AG10803 (cell line): ENCODE results near the gene SH2B2.

Experiments
- DNase-seq: peaks from one replicate; pipeline ENCODE4 v3.0.0; 2010; ENCODE audit warnings: low read depth
- H3K4me3 ChIP-seq: 2 replicates; pipeline ENCODE4 v1.5.1; 2011; ENCODE audit warnings: mild to moderate bottlenecking, low read length, control low read depth
- TF ChIP-seq, protein P1 (sequence below): conservative IDR thresholded peaks from 2 replicates; pipeline ENCODE4 v1.5.1; 2011; ENCODE audit warnings: mild to moderate bottlenecking, low read length, control low read depth, inconsistent platforms

Gene SH2B2

DNA sequence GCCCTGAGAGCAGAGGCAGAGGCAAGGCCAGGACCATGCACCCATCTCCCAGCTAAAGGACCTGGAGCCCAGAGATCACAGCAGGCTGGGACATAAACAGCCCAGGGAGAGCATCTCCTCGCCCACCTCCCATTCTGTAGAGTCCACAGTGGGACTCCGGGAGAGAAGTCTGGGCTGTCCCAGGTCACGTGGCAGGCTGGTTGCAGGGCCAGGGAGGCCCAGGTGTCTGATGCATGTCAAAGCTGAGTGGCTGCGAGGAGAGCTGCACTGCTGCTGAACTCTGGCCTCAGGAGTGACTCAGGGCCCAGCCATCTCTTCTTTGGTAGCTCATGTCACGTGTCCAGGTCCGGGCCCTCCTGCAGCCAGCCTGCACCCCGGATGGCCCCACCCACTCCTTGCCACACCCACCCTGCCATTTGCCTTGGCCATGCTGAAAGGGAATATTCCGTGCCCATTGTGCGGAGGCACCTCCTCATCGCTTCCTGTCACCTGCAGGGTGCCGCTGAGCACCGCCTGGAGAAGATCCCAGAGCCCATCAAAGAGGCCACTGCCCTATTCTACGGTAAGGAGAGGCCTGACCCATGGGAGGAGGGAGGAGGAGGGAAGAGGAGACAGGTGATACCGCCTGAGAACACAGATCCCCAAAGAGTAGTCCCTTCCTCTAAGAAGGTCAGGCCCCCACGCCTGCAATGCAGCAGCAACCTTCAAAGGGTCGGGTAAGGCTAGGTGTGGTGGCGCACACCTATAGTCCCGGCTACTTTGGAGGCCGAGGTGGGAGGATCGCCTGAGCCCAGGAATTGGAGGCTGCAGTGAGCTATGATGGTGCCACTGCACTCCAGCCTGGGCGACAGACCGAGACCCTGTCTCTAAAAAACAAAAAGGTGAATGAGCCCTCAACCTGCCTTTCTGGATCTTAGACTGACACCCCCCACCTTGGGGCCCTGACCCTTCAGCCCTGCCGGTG lies 12.6 kb upstream of the SH2B2 start:
- H3K4me3 ChIP-seq, result no peak overlapping the region
- TF ChIP-seq, protein P1, sequence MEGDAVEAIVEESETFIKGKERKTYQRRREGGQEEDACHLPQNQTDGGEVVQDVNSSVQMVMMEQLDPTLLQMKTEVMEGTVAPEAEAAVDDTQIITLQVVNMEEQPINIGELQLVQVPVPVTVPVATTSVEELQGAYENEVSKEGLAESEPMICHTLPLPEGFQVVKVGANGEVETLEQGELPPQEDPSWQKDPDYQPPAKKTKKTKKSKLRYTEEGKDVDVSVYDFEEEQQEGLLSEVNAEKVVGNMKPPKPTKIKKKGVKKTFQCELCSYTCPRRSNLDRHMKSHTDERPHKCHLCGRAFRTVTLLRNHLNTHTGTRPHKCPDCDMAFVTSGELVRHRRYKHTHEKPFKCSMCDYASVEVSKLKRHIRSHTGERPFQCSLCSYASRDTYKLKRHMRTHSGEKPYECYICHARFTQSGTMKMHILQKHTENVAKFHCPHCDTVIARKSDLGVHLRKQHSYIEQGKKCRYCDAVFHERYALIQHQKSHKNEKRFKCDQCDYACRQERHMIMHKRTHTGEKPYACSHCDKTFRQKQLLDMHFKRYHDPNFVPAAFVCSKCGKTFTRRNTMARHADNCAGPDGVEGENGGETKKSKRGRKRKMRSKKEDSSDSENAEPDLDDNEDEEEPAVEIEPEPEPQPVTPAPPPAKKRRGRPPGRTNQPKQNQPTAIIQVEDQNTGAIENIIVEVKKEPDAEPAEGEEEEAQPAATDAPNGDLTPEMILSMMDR, result no peak

DNA sequence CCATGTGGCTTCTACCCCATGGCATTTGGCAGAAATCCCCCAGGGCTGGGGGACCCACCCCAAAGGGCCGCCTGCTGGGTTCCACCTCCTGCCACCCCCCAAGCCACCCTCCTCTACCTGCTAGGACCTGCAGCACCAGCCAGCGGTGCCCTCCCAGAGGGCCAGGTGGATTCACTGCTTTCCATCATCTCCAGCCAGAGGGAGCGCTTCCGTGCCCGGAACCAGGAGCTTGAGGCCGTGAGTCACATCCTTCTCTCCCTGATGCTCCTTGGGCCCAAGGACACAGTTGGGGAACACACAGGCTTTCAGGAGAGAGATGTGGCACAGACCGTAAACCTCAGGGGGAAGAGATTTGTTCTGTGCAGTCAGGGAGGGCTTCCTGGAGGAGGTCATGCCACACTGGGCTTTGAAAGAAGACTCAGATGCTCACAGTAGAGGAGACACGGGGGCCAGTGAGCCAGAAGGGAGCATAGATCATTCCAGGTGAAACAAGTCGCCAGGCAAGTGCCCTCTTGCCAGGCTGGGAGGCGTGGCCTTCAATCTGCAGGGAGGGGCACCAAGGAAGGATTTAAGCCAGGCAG lies 11.5 kb upstream of the SH2B2 start:
- no peak for DNase-seq
- H3K4me3 ChIP-seq, result no peak overlapping the region
- TF ChIP-seq, protein P1, result no peak

More for the DNA sequence above, 12.6 kb upstream of the SH2B2 start:
- peak; percentile 53 for DNase-seq

DNA sequence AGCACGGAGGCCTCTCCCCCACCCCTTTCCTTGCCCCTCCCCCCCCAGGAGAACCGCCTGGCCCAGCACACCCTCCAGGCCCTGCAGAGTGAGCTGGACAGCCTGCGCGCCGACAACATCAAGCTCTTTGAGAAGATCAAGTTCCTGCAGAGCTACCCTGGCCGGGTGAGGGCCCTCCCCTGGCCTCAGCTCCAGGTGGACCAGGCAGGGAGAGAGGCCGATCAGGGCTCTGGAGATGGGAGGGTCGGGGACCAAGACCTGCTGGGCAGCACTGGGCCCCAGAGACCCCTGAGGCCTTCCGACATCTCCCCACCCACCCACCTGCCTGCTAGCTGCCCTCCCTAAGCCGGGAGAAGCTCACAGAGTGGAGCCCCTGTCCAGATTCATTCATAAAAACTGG lies 8.8 kb upstream of the SH2B2 start:
- TF ChIP-seq, protein P1, result no peak
- no peak overlapping the region for H3K4me3 ChIP-seq
- DNase-seq, result no peak

DNA sequence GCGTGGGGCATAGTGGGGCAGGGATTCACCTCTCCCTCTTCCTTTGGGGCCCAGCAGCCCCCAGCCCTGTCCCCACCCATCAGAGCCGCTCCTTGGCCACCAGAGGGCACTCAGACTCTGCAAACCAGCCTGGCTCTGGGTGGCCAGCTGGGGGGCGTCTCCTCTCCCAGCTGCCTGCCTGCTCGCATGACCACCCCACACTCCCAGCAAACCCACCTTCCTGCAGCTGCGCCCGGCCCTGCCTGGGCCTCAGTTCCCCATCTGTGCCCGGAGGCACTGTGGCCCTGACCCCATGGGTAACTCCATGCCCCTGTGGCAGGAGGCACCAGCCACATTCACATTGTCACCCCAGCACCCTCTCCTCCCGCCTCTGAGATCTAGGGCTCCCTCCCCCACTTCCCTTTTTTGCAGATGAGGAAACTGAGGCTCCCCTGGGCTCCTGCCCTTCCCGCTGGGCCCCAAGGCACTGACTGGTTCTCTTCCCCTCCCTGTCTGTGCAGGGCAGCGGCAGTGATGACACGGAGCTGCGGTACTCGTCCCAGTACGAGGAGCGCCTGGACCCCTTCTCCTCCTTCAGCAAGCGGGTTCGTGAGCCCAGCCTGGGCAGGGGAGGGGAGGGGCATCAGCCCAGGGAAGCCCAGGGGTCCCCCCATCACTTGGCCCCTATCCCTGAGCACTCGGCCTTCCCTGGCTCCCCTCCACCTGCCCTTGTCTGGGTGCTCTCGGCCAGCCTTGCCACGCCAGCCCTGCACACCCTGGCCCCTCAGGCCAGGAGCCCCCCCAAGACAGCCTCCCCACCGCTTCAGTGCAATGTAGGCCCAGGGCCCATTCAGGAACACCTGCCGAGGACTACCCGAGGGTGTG lies 6.9 kb upstream of the SH2B2 start:
- TF ChIP-seq, protein P1, result peak; percentile 77
- H3K4me3 ChIP-seq, result no peak overlapping the region
- peak; percentile 34 for DNase-seq

DNA sequence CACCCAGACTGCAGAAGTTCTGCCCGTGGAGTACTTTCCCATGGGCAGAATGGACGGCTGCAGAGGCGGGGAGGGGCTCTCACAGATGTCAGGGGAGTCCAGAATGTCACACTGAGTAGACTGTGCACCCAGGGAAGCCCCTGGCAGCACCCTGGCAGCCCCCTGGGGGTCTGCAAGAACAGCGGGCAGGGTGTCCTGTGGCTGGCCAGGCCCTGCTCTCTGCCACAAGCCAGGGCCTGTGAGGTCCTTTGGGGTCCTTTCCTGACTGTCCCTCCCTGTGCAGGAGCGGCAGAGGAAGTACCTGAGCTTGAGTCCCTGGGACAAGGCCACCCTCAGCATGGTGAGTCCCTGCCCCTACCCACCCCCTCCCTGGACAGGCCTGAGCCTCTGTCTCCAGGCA lies 6.1 kb upstream of the SH2B2 start:
- TF ChIP-seq, protein P1, result no peak
- H3K4me3 ChIP-seq, result no peak overlapping the region
- DNase-seq, result no peak

DNA sequence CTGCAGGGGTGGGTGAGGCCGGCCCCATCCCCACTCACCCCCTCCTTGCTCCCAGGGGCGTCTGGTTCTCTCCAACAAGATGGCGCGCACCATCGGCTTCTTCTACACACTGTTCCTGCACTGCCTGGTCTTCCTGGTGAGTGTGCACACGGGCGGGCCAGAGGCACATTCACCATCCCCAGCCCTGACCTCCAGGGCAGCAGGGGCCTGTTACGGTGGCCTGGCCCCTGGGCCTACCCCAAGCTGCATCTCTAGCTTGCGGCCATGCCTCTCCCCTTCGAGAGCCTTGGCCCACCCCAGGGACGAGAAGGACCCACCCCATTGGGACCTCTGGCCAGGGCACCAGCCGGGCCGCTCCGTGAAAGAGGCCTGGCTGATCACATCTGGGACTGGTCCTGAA lies 4.9 kb upstream of the SH2B2 start:
- TF ChIP-seq, protein P1, result no peak
- H3K4me3 ChIP-seq, result no peak overlapping the region
- no peak for DNase-seq
